NK-92 (cell line): ENCODE measurements around the gene TPRG1.

Experiments used
- DNase-seq: peaks from one replicate; lab custom pipeline; 2025; ENCODE audit not compliant: unreplicated experiment; lab: John Stamatoyannopoulos, UW

TPRG1 gene

GRCh38 chr3:189349772-189350171, 178.0 kb downstream of the TPRG1 start:
- no peak for DNase-seq

DNA sequence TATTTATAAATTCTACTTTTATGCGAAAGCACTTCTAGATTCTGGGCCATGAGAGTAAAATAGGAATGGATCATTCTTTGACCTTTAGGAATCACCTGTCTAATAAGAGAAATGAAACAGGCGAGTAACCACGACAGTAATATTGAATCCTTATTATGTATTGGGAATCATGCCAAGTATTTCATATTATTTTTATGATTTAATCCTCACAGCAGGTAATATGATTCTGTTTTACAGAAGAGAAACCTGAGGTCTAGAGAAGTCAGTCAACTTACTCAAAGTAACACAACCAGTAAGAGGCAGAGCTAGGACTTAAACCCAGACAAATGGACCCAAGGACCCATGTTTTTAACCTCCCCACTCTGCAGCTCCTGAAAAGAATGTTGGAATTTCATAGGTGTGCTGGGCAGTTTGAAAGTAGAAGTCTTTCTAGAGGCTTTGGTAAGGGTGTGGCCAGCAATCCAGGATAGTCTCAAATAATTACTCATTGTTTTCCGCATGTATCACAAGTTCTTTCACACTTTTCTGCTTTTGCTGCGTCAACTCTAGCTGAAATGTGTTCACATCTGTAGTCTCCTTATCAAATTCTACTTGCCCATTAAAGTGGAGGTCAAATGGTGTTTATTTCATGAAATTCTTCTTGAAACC, 181.7 kb downstream of the TPRG1 start:
- no peak for DNase-seq

DNA sequence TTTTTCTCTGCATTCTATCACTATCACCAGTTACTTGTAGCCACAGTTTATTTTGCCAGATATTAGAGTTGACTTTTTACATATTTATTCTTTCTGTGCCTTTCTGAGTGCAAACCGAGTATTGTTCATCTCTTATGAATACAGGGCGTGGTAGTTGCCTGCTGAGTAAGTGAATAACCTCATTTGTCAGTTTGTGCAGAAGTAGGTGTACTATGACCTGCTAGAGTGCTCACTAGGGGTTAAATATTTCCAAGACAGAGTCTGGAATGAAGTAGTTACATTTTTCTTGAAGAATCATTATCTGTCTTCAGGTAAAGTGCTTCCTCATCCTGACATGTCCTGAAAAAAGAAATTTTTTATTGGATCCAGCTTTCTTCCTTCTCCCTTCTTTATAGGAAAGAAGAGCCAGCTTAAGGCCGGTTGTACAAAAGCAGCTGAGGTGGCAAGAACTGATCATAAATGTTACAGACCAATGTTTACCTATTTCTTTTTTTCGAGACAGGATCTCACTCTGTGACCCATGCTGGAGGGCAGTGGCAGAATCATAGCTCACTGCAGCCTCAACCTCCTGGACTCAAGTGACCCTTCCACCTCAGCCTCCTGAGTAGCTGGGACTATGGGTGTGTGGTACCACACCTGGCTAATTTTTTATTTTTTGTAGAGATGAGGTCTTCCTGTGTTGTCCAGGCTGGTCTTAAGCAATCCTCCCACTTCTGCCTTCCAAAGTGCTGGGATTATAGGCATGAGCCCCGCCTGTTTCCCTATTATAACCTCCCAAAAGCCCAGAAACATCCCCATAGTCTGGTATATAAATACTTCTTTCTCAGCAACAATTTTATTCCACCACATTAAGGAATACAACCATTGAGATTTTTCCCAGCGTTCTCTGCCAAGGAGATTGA, 182.5 kb downstream of the TPRG1 start:
- DNase-seq, result no peak

- no peak for DNase-seq
These were observed 183.3 kb downstream of the TPRG1 start for GRCh38 chr3:189355115-189355480.

GRCh38 chr3:189355481-189356201, 183.9 kb downstream of the TPRG1 start:
- no peak for DNase-seq

GRCh38 chr3:189360291-189360690, 188.5 kb downstream of the TPRG1 start:
- DNase-seq, result no peak

GRCh38 chr3:189361103-189361835, 189.5 kb downstream of the TPRG1 start:
- no peak for DNase-seq

GRCh38 chr3:189363590-189364255, 192.0 kb downstream of the TPRG1 start:
- DNase-seq, result no peak

- DNase-seq, result no peak
These were observed 194.1 kb downstream of the TPRG1 start for GRCh38 chr3:189365609-189366564.

- no peak for DNase-seq
These were observed 196.6 kb downstream of the TPRG1 start for GRCh38 chr3:189368384-189368783.

GRCh38 chr3:189369636-189370035, 197.9 kb downstream of the TPRG1 start:
- DNase-seq, result no peak

GRCh38 chr3:189372243-189372642, 200.5 kb downstream of the TPRG1 start:
- DNase-seq, result no peak
